Activated gamma-delta T cell treated with Interleukin-2 at 50 U/mL for 16 hours (primary cell): Measurements from ENCODE around the gene LRCH3.

Source experiments
- DNase-seq: peaks from one replicate; pipeline ENCODE4 v3.0.0-alpha.2; 2020

Gene LRCH3

GRCh38 chr3:197793247-197793646, 2.2 kb downstream of the LRCH3 start:
- DNase-seq, result no peak

DNA sequence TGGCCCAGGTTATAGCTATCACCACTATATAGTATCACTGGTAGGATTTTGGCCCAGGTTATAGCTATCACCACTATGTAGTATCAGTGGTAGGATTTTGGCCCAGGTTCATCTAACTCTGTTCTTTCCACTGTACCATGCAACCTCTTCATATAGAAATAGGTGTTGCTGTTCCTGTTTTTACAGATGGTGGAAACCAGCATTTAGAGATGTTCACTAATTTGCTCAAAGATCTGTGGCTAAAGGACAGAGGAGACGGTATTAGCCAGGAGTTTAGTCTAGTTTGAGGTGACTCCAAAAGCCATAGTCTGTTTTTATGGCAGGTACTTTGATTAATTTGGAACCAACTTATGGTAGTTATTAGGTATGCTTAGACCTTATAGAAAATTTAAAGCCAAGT, 3.1 kb downstream of the LRCH3 start:
- DNase-seq, result no peak

DNA sequence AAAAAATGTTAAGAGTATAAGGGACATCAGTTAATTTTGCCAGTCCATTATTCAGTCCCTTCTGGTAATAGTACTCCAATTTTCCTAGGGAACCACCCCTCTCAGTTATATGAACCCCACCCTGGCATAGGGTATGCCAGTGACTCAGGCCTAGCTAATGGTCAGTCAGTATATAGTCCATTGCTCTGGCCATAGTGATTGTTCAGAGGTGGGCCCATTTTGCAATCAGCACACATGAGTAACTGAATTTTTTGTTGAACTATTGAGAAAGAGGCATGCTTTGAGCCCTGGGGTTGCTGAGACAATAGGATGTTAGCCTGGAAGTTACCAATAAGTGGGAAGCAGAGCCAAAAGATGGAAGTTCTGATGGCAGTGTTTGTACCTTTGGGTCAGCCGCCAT, 4.1 kb downstream of the LRCH3 start:
- DNase-seq, result no peak

DNA sequence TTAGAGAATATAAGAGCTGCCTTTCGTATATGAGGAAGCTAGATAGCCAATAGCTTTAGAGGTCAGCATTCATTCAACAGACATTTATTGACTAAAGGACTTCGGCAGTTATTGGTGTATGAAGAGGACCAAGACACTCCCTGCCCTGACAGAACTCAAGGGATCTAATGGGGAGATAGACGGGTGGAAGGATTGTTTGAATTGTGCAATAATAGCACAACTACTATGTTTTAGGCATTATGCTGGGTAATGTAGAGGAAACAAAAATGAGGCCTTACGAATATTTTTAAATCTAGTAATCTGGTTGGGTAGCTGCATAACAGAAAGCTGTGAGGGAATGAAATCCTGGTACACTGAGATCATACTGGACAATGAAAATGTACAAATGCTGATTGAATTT, 5.0 kb downstream of the LRCH3 start:
- DNase-seq, result no peak

DNA sequence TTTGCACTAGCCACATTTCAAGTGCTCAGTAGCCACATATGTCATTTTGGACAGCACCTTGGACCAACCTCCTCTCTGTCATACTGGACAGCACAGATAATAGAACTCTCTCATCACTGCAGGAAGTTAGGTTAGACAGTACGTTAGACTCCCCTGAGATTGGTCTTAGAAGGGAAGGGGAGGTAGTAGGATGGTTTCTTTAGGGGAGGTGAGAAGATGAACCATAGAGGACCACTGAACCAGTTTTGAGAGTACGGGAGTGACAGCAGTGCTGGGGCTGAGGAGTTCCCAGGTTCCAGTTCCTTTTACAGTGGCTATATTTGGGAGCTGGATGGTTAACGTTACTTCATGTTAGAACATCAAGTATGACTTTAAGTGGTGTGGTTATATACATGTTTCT, 7.8 kb downstream of the LRCH3 start:
- no peak for DNase-seq

GRCh38 chr3:197800379-197800778, 9.3 kb downstream of the LRCH3 start:
- no peak for DNase-seq

- peak; percentile 13 for DNase-seq
Measured at GRCh38 chr3:197801891-197802778, 11.1 kb downstream of the LRCH3 start.

- DNase-seq, result no peak
Measured at GRCh38 chr3:197802779-197803459, 11.9 kb downstream of the LRCH3 start.

- no peak for DNase-seq
Measured at GRCh38 chr3:197804511-197804910, 13.5 kb downstream of the LRCH3 start.

DNA sequence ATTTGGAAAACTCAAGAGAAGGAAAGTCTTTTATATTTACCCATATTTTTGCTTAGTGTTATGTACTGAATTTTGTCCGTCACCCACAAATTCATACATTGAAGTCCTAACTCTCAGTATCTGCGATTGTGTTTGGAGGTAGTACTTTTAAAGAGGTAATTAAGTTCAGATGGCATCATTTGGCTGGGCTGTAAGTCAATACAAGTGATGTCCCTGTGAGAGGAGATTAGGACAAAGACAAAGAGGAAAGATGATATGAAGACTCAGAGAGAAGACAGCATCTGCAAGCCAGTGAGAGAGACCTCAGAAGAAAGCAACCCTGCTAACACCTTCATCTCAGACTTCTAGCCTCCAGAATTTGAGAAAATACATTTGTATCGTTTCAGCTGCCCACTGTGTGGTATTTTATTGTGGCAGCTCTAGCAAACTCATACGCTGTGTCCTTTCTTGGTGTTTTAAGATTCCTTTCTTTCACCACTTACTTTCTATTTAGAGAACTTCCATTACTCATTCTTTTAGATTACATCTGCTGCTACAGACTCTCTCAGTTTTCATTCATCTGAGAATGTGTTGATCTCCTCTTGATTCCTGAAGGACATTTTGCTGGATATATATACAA, 17.0 kb downstream of the LRCH3 start:
- no peak for DNase-seq

GRCh38 chr3:197809356-197810020, 18.4 kb downstream of the LRCH3 start:
- no peak for DNase-seq

DNA sequence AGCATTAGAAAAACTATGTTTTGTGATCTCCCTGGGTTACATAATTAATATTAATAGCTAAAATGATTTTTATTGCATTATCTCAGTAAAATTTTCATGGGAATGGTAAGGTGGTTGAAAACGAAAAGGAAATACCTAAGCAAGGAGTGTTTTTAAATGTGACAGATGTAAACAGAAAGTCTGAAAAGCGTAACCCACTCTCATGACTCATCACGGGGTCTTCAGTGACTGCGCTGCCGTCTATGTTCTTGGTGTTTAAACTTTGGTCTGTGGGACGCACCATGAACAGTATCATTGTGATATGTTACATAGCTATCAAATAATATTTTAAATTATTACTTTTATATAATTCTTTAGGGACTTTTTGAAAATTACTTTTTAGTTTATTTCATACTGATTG, 19.8 kb downstream of the LRCH3 start:
- no peak for DNase-seq

DNA sequence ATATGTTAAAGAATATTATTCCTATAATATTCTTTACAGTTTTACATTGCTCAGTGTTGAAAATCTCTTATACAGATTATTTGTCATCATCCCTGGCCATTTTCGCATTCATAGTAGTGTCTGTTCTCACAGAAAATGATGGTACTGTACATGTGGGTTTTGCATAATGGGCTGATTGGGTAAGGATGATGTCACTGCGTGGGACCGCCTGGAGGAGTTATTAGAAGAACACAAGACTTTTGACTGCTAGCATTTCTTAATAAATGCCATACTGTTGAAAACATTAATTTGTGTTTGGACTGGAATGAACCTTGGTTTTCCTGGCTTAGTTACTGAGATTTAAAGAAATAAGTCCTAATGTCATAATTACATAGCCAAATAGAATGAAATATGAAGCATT, 20.3 kb downstream of the LRCH3 start:
- no peak for DNase-seq

DNA sequence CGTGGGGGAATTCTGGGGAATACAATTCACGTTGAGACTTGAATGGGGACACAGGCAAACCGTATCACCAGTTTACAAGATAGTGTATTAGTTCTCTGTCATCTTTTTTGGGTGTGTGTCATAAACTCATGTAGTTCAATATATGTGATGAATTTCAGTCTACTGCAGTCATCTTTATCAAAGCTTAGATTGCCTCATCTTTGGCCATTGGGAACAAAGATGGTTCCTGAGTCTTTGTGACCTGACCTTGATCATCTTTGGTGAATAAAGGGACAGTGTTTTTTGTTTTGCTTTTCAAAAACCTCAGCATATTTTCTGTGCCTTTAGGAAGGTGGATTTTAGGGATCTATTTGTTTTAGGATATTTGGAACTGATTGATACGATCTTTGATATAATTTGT, 23.3 kb downstream of the LRCH3 start:
- DNase-seq, result no peak

DNA sequence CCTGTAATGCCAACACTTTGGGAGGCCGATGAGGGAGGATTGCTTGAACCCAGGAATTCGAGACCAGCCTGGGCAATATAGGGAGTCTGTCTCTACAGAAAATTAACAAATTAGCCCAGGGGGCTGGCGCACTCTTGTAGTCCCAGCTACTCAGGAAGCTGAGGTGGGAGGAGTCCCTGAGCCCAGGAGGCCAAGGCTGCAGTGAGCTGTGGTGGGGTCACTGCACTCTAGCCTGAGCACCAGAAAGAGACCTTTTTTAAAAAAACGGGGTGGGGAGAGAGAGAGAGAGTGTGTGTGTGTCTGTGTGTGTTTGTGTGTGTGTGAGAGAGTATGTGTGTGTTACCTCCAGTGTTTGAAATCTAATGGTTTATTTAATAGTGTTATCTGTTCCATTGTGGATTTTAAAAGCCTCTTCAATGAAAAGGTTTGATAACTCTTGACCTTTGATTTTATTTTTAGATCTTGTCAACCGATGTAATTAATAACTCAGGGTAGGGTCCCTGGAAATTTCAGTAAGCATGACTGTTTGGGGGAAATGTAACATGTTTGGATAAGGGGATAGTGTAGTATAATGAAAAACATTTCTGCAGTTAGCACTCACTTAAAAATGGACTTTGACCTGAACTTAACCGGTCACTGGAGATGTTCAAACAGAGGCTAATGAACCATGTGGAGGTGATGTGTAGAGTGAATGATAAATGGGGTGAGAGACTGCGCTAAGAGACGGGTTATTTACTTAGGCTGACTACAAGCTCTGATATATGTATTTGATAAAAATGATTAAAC, 29.7 kb downstream of the LRCH3 start:
- DNase-seq, result no peak

DNA sequence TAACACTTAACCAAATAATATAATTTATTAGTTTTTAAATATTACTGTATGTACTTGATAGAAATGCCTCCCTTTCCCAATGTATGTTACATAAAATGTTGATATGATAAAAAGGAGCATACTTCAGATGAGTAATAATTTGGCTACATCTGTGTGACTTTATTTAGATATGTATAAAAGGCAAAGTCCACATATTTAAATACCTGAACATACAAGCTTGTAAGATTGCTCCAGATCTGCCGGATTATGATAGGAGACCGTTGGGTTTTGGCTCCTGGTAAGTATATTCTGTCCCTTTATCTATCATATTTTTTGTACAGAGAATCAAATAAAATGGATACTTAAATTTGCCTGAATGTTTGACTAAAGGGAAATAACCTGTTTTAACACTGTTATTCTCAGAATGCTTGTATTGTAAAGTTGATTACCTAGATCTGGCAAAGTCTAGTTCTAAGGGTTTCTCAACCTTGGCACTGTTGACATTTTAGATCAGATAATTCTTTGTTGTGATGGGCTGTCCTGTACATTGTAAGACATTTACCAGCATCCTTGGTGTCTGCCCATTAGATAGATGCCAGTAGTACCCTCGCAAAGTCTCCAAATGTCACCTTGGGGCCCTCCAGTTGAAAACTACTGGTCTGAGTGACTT, 38.5 kb downstream of the LRCH3 start:
- DNase-seq, result no peak

GRCh38 chr3:197830308-197830966, 39.4 kb downstream of the LRCH3 start:
- DNase-seq, result no peak

DNA sequence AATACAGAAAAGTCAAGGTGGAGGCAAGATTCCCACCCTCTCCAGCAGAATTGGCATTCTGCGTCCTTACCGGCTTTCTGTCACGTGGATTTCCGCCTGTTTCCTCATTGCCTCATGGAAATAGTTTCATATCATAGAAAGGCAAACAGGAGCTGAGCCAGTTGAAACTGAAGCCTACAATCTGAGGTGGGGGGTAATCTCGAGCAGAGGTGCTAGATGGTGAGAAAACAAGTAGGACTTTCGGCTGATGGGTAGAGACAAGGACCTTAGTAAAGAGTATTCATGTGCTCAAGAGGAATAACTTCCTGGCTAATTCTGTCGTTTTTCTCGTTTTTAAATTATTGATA, 39.9 kb downstream of the LRCH3 start:
- no peak for DNase-seq

DNA sequence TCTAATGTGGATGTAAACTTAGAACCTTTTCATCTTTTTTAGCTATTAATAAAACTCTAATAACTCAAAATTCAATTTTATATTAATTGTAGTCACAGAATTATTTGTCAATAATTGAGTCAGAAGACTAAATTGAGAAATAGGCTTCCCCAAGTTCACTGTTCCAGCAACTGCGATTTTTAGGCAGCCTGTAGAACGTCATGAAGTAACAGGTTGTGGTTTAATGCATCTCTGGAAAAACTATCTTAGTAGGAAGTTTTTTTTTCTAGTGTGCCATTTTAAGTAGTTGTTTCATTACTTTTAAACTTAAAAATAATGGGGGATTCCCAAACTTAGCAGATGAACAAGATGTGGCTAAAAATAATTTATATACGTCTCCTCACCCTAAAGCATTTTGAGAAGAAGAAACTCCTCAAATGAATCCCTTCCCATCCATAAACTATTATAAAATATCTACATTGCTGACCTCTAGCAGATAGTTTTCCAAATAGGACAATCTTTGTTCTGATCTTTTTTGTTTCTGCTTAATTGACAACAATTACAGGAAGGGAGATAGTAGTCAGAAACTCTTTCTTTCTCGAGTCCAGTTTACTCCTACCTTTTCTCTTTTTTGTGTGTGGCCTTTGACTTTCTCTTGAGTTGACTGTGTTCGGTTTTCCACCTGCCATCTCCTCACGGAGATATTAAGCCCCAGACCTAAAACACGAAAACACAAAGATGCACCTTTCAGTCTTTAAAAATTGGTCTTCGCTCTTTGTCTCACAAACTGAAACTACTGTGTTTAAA, 43.1 kb downstream of the LRCH3 start:
- no peak for DNase-seq

DNA sequence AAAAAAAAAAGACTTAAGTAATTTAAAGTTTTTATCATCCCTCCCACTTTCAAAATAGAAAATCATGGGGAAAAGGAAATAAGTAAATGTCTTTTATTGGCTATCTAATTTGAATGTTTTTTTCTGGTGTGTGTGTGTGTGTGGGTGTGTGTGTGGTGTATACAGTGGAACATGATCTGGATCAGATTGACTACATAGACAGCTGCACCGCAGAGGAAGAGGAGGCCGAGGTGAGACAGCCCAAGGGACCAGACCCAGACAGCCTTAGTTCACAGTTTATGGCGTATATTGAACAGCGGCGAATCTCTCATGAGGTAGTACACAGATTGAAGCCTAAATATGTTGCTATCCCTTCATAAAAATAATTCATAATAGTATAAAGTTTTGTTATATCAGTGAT, 44.5 kb downstream of the LRCH3 start:
- DNase-seq, result no peak

GRCh38 chr3:197836244-197836643, 45.2 kb downstream of the LRCH3 start:
- DNase-seq, result no peak
